Prostate gland (tissue), 2 donors: ENCODE data around the gene PTGIR. TPM values are rescaled to one million over a fixed set of nuclear protein-coding genes. Genes with fewer than 3 reads are reported as not detected.
A peak's percentile ranks its signal among the peaks of the same experiment; 100 is the strongest.

Experiments used
- DNase-seq: peaks from one replicate; pipeline ENCODE4 v3.0.0-alpha.2; 2019; ENCODE audit warnings: low spot score
- H3K27ac ChIP-seq, 2 donors: fragments of 200-600 bp; sonication (generic); 2 replicates each; pipeline ENCODE4 v1.5.1; 2017 to 2019
- H3K27me3 ChIP-seq: fragments of 200-600 bp; sonication (generic); replicated peaks from 2 replicates; pipeline ENCODE4 v1.5.1; 2019; ENCODE audit not compliant: insufficient read depth
- H3K36me3 ChIP-seq, 2 donors: fragments of 200-600 bp; sonication (generic); 1 replicate in 1 of 2; 2 replicates in 1 of 2; pipeline versions ENCODE4 v1.5.1 to v1.8.1; 2017 to 2019
- H3K4me1 ChIP-seq: fragments of 200-600 bp; sonication (generic); replicated peaks from 2 replicates; pipeline ENCODE4 v1.5.1; 2019
- H3K4me3 ChIP-seq, 2 donors: fragments of 200-600 bp; sonication (generic); 2 replicates each; pipeline ENCODE4 v1.5.1; 2017 to 2019
- H3K9me3 ChIP-seq: fragments of 200-600 bp; sonication (generic); 2 replicates; pipeline ENCODE4 v1.5.1; 2017
- POLR2A ChIP-seq: fragments of 450-650 bp; IDR thresholded peaks from one replicate; pipeline ENCODE4 v1.6.1; 2016; ENCODE audit warnings: antibody characterized with exemption, mild to moderate bottlenecking
- POLR2AphosphoS5 ChIP-seq: sonication (generic); formaldehyde crosslinking; IDR thresholded peaks from one replicate; pipeline ENCODE4 v1.6.1; 2017; ENCODE audit warnings: antibody characterized with exemption
- WGBS: methylation state at CpG from one replicate; pipeline ENCODE4 v1.1.5; 2018; 5-methylcytosine and 5-hydroxymethylcytosine counted together
- intact Hi-C: fragments of 100-400 bp; cut with DNase I; formaldehyde crosslinking; loops from one replicate; pipeline ENCODE4 v1.14.2; 2022
- total RNA-seq, 2 donors: library from RNA; depleted of rRNA; stranded (reverse); fragments of >200 nt; gene quantifications; one replicate each; pipeline ENCODE4 v1.1.0, GENCODE V29; 2016
- TF ChIP-seq, protein P1 (sequence below), 4 experiments: fragments of 200-600 bp in 2 of 4; fragments of 450-650 bp in 2 of 4; sonication (generic) in 2 of 4; IDR thresholded peaks; 1 replicate in 3 of 4; 2 replicates in 1 of 4; pipeline ENCODE4 v1.5.1; 2016 to 2019; ENCODE audit warnings: antibody characterized with exemption in 4 of 4, mild to moderate bottlenecking in 2 of 4, moderate library complexity in 2 of 4

PTGIR gene
- total RNA-seq, 2 donors from 2014 or later = 2.2 TPM; not detected in 1

DNA sequence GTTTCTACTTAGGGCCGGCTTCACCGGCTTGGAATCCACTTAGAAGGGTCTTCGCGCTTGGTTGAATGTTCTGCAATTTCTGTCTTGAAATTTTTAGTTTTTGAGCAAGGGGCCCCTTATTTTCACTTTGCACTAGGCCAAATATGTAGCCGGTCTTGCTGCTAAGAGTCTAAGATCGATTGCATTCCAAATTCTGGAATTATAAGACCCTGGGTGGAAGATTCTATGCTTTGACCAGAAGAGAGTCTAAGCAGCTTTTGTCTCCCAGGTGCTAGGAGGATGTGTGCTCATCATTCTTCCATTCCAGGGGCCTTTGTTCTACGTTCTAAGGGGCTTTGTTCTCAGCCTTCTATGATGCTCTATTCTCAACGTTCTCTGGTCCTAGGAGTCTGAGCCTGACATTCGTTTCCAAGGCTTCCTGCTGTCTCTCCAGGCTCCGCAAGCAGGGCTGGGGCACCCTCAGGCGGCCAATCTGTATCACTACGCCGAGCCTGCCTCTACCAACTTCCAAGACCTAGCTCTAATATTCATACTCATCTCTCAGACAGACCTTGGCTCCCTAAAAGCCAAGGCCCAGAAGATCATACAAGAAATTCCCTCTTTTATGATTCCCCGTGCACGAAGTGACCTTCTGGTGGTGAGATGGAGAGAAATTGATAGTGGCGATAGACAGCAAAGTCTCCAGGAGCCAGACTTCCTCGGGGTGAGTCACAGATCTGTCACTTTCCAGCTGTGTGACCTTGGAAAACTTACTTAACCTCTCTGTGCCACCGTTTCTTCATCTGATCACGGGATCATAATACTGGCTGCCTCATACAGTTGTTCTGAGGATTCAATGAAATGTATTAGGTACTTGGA is 37.1 kb upstream of the PTGIR start:
- no peaks in the 10 kb centered on the region for H3K36me3 ChIP-seq
- TF ChIP-seq POLR2AphosphoS5 (peak; percentile 63), POLR2A (no peak)
- TF ChIP-seq, protein P1, sequence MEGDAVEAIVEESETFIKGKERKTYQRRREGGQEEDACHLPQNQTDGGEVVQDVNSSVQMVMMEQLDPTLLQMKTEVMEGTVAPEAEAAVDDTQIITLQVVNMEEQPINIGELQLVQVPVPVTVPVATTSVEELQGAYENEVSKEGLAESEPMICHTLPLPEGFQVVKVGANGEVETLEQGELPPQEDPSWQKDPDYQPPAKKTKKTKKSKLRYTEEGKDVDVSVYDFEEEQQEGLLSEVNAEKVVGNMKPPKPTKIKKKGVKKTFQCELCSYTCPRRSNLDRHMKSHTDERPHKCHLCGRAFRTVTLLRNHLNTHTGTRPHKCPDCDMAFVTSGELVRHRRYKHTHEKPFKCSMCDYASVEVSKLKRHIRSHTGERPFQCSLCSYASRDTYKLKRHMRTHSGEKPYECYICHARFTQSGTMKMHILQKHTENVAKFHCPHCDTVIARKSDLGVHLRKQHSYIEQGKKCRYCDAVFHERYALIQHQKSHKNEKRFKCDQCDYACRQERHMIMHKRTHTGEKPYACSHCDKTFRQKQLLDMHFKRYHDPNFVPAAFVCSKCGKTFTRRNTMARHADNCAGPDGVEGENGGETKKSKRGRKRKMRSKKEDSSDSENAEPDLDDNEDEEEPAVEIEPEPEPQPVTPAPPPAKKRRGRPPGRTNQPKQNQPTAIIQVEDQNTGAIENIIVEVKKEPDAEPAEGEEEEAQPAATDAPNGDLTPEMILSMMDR (IDR thresholded peaks at IDR 0.05) = peak in 3 of 4 experiments; percentile 63 to 95 (median 92)
- intact Hi-C loops = loop anchor here (2.0 kb wide), 1 partner anchor 47 kb away; no protein-coding TSS in a partner anchor
- H3K27me3 ChIP-seq = no peaks in the 10 kb centered on the region
- H3K9me3 ChIP-seq = no peaks in the 10 kb centered on the region
- peak overlapping the region; percentile 65 to 74 for H3K27ac ChIP-seq
- WGBS = 9% methylated on average over 19 of the region's 19 CpGs
- H3K4me1 ChIP-seq = peaks cover 4% of the 10 kb centered on the region
- H3K4me3 ChIP-seq = peak overlapping the region; percentile 7 to 23
- peak; percentile 83 for DNase-seq

- no peaks in the 10 kb centered on the region for H3K9me3 ChIP-seq
- H3K4me1 ChIP-seq = peaks cover 4% of the 10 kb centered on the region
- TF ChIP-seq POLR2A = peak; percentile 25
- TF ChIP-seq, protein P1 (IDR thresholded peaks at IDR 0.05) = peak; percentile 25 to 65 (median 44)
- TF ChIP-seq POLR2AphosphoS5 = peak; percentile 98
- H3K36me3 ChIP-seq = no peaks in the 10 kb centered on the region
- H3K27ac ChIP-seq = peak within 1 kb of the TSS; percentile 65 to 74
- 0% methylated on average over 36 of the region's 61 CpGs for WGBS
- DNase-seq = peak; percentile 100
- intact Hi-C loops = no loop called here
- H3K4me3 ChIP-seq = peak within 1 kb of the TSS; percentile 48 to 59
- H3K27me3 ChIP-seq = no peaks in the 10 kb centered on the region
These were observed 36.3 kb upstream of the PTGIR start, which contains the start of gene DACT3 for GRCh38 chr19:46661020-46661731. Gene DACT3, minus strand, starts transcription at chr19:46661182. Its CDS starts 118 bp downstream, at chr19:46661064.

GRCh38 chr19:46660551-46661019 is 35.7 kb upstream of the PTGIR start:
- no peak for DNase-seq
- intact Hi-C loops = no loop called here
- Histone ChIP-seq H3K4me3 (peak overlapping the region; percentile 48 to 59), H3K9me3 (no peaks in the 10 kb centered on the region), H3K27ac (peak overlapping the region; percentile 65 to 72), H3K36me3 (no peaks in the 10 kb centered on the region), H3K4me1 (peaks cover 4% of the 10 kb centered on the region), H3K27me3 (no peaks in the 10 kb centered on the region)
- TF ChIP-seq POLR2A (no peak), POLR2AphosphoS5 (no peak)
- TF ChIP-seq, protein P1 (IDR thresholded peaks at IDR 0.05) = no peak
- WGBS = under 1% methylated on average over 38 of the region's 40 CpGs

GRCh38 chr19:46660008-46660517 is 35.2 kb upstream of the PTGIR start:
- DNase-seq = no peak
- 7% methylated on average over 14 of the region's 14 CpGs for WGBS
- peak overlapping the region; percentile 65 to 72 for H3K27ac ChIP-seq
- peak overlapping the region; percentile 48 to 59 for H3K4me3 ChIP-seq
- TF ChIP-seq, protein P1 (IDR thresholded peaks at IDR 0.05) = no peak
- no peak for TF ChIP-seq POLR2A
- TF ChIP-seq POLR2AphosphoS5 = no peak
- no peaks in the 10 kb centered on the region for H3K36me3 ChIP-seq
- H3K27me3 ChIP-seq = no peaks in the 10 kb centered on the region
- no peaks in the 10 kb centered on the region for H3K9me3 ChIP-seq
- H3K4me1 ChIP-seq = peaks cover 4% of the 10 kb centered on the region
- intact Hi-C loops = no loop called here
